Activated T-cell treated with anti-CD3 and anti-CD28 coated beads, Interleukin-2, amount 50 U/mL, for 1 hour (primary cell): ENCODE results near the gene DISP1.

Experiments used
- DNase-seq: peaks from one replicate; pipeline ENCODE4 v3.0.0-alpha.2; 2020

Gene DISP1, protein sequence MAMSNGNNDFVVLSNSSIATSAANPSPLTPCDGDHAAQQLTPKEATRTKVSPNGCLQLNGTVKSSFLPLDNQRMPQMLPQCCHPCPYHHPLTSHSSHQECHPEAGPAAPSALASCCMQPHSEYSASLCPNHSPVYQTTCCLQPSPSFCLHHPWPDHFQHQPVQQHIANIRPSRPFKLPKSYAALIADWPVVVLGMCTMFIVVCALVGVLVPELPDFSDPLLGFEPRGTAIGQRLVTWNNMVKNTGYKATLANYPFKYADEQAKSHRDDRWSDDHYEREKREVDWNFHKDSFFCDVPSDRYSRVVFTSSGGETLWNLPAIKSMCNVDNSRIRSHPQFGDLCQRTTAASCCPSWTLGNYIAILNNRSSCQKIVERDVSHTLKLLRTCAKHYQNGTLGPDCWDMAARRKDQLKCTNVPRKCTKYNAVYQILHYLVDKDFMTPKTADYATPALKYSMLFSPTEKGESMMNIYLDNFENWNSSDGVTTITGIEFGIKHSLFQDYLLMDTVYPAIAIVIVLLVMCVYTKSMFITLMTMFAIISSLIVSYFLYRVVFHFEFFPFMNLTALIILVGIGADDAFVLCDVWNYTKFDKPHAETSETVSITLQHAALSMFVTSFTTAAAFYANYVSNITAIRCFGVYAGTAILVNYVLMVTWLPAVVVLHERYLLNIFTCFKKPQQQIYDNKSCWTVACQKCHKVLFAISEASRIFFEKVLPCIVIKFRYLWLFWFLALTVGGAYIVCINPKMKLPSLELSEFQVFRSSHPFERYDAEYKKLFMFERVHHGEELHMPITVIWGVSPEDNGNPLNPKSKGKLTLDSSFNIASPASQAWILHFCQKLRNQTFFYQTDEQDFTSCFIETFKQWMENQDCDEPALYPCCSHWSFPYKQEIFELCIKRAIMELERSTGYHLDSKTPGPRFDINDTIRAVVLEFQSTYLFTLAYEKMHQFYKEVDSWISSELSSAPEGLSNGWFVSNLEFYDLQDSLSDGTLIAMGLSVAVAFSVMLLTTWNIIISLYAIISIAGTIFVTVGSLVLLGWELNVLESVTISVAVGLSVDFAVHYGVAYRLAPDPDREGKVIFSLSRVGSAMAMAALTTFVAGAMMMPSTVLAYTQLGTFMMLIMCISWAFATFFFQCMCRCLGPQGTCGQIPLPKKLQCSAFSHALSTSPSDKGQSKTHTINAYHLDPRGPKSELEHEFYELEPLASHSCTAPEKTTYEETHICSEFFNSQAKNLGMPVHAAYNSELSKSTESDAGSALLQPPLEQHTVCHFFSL (N-terminal part only)

DNA sequence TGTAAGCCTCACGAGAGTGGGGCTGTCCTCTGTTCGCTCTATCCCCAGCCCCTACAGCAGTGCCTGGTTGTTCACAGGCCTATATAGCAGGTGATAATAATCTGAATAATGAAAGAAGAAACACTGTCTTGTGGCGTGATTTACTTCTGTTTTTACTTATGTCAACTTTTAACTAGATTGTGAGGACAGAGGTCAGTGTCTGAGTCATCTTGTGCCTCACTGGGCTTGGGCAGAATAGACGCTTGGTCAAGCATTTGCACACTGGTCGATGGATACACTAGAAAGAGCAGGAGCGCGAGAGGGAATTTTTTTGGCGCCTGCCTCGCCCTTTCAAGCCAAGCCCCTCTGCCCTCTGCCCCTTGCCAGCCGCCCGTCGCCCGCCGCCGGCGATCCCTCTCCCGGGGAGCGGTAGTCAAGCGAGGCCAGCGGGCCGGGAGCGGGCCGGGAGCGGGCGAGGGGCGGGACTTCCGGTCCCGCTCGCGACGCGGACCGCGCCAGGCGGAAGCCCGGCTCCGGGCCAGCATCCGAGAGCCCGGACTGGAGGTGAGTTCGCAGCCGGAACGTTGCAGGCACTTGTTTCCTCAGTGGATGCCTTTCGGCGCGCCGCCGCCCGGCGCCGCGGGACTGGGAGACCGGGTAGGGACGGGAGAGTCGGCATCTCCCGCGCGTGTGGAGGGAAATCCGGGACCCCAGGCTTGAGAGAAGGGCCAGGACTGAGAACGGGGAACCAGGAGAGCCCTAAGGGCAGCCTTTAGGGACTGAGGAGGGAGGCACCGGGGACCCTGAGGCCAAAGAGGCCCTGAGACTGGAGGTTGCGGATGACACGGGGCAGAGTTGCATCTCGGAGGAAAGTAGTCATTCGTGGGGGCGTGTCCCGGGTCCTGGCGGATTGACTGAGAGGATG, at the start of gene DISP1:
TSS of gene DISP1 (plus strand) at position 504 of the 904 bp plus-strand sequence. CDS start 127,785 bp downstream, outside the sequence.
- peak; percentile 74 for DNase-seq

- DNase-seq: no peak
Observed at GRCh38 chr1:222767152-222767571, 47.7 kb upstream of the DISP1 start.

- DNase-seq: no peak
Observed at GRCh38 chr1:222768592-222768991, 46.2 kb upstream of the DISP1 start.

- no peak for DNase-seq
Observed at GRCh38 chr1:222769181-222769580, 45.7 kb upstream of the DISP1 start.

DNA sequence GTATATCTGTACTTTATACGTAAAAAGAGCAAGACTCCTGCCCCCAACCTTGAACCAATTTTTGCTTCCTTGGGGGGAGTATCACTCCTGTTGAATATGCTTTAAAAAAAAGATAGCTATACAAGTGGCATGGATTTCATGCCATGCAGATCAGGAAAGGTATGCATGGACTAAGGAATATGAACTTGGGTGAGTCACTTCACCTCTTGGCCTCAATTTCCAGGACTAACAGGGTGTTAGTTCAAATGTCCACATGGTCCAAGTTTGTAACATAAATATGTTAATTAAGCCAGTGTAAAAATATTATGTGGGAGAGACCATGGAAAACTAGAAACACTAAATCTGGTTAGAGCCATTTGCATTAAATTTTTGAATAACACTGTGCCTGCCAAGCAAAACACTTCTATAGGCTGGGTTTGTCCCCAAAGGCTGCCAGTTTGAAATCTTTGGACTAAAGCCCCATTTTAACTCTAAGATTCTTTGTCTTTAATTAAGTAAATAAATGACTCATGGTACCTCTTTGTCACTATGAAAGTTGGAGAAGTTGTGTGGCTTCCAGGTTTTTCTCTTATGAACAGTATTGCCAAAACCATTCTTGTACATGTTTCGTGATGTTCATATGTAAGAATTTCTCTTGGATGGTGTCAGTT, 44.7 kb upstream of the DISP1 start:
- DNase-seq: no peak

- no peak for DNase-seq
Observed at GRCh38 chr1:222772996-222773379, 41.9 kb upstream of the DISP1 start.

GRCh38 chr1:222777463-222777862, 37.4 kb upstream of the DISP1 start:
- no peak for DNase-seq

DNA sequence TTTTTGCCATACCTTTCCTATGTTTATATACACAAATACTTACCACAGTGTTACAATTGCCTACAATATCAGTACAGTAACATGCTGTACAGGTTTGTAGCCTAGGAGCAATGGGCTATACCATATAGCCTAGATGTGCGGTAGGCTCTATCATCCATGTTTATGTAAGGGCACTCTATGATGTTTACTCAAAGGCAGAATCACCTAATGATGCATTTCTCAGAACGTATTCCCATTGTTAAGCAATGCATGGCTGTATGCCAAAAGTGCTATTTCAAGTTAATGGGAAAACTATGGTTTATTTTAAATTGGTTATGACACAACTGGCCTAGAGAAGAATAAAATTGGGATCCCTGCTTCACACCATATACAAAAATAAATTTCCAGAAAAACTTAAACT, 36.9 kb upstream of the DISP1 start:
- no peak for DNase-seq

DNA sequence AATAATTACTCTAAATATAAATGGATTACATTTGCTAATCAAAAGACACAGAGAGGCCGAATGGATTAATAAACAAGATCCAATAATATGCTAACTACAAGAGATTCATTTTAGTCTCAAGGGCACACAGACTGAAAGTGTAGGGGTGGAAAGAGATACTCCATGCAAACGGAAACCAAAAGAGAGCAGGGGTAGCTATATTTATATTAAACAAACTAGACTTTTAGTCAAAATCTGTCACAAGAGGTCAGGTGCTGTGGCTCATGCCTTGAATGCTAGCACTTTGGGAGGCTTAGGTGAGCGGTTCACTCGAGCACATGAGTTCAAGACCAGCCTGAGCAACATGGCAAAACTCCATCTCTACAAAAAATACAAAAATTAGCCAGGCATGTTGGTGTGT, 33.6 kb upstream of the DISP1 start:
- DNase-seq: no peak

GRCh38 chr1:222783051-222783450, 31.8 kb upstream of the DISP1 start:
- no peak for DNase-seq

GRCh38 chr1:222784371-222784770, 30.5 kb upstream of the DISP1 start:
- no peak for DNase-seq

- no peak for DNase-seq
Observed at GRCh38 chr1:222784916-222785315, 29.9 kb upstream of the DISP1 start.

DNA sequence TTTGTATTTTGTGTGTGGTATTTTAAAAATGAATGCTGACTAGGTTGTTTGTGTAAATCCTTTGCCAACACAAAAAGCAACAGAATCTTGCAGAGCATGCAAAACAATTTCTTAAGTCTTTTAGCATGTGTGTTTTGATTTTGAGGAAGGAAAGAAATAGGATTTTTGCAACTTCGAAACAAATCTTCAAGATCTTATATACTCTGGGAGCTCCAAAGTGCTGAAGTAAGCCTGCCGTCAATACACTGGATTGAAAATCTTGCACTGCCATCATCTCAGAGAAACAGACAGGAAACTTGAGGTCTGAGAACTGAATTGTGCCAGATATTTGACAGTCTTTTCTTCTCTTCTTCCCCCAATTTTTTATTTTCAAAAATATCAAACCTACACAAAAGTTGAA, 29.3 kb upstream of the DISP1 start:
- DNase-seq: no peak

DNA sequence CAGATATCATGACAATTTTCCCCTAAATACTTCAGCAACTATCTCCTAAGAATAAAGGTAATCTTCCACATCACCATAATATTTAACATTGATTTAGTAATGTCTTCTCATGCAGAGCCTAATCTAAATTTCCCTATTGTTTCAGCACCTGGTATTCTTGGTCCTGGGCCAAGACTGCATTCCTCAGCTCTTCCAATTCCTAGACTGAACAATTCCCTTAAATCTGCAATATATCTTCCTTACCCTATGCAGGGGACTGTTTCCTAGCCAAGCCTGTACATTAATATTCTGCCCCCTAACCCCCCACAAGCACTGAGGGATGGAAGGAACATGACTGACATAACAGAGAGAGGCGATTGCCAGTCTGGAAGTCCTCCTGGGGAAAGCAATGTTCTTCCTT, 28.7 kb upstream of the DISP1 start:
- no peak for DNase-seq

DNA sequence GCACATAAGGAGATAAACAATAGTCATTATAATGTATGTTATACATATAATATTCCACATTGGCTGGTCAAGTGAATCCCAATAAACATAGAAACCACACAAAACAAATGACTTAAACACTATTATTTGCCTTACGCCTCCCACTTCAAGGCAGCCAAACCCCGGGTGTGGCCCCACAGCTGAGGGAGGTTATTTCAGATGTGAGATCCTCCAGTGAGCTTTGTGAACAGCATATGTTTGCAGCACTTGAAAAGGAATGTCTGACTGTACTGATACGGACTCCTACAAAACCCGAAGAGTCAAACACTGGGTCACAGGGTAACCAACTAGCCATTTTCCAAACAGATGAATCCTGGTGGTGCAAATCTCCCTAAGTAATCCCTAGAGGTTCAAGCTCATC, 27.1 kb upstream of the DISP1 start:
- no peak for DNase-seq

DNA sequence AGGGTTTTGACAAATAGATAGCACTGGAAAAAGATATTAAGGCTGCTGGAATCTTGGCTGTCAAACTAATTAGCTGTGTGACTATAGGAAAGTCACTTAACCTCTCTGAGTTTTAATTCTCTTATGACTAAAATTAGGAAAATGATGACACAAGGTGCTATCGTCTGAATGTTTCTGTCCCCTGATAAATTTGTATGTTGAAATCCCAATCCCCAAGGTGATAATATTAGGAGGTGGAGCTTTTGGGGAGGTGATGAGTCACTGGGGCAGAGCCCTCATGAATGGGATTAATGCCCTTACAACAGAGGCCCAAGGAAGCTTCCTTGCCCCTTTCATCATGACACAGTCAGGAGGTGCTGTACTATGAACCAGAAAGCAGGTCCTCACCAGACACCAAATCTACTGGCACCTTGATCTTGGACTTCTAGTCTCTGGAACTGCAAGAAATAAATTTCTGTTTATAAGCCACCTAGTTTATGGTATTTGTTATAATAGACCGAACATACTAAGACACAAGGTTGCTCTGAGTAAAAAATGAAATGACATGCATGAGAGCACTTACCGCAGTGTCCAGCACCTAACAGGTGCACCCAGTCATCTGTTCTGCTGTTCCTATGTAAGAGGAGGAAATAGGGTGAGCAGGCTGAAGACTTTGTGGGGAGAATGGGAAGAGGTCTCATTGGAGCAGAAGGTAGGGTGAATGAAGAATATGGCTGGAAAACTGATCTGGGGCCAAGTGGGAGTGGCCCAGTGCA, 26.3 kb upstream of the DISP1 start:
- no peak for DNase-seq

GRCh38 chr1:222790115-222790514, 24.7 kb upstream of the DISP1 start:
- no peak for DNase-seq

DNA sequence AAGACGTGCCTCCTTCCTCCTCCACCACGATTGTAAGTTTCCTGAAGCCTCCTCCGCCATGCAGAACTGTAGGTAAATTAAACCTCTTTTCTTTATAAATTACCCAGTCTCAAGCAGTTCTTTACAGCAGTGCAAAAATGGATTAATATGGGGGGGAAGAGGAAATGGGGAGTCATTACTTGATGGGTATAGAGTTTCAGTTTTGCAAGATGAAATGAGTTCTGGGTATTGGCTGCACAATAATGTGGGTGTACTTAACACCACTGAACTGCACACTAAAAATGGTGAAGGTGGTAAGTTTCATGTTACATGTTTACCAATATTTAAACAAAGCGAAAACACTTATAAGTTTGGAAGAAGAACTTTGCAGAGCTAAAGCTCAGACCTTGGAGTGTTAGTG, 24.3 kb upstream of the DISP1 start:
- DNase-seq: no peak

DNA sequence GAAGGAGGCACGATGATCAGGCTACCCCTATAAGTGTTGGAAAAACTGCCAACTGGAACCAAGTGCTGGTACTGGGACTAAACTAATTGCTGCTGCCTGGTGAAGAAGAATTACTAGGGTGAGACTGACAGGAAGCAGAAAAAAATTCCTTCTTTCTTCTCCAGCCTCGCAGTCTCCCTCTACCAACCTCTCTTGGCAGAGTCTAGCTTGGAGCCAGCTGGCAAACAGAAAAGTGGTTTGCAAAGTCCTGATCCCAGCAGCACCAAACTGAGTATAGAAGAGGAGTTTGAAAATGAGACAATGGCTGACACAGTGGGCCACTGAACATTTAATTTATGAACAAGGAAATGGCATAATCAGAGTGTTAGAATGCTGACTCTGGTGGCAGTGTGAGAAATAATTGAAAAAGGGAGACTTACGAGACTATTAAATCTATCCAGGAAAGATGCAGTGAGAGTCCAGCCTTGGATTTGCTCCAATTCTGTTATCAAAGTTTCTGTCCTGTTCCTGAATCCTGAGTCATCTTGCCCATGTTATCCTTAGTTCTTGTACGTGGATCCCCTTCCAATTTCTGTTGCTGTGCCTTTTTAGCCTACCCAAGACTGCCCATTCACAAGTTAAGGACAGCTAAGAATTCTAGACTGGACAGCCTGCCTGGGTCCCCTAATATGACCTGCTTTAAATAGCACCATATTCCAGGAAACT, 23.7 kb upstream of the DISP1 start:
- DNase-seq: no peak

DNA sequence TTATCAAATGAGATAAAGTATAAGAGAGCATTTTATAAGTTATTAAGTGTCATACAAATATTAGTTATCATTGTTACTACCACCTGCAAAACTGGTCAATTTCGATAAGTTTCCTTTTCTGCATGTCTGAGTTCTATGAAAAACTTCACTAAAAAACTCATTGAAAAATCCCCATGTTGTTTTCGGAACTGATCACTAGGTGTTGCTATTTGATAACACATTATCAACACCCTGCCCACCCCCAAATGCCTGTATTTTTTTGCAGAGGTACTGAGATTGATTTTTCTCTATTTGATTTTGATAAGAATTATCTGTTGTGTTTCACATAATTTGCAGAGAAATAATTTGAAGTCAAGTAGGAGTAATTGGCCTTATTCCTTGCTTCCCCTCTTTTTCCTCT, 22.1 kb upstream of the DISP1 start:
- no peak for DNase-seq
